LNCaP clone FGC (cell line): Measurements from ENCODE around the gene TRABD2A.

ENCODE experiments used
- DNase-seq: peaks from one replicate; pipeline ENCODE4 v3.0.0-alpha.2; 2011; ENCODE audit warnings: low read depth
- H3K4me3 ChIP-seq: 2 replicates; pipeline ENCODE4 v1.5.1; 2011; ENCODE audit warnings: mild to moderate bottlenecking, low read depth, low read length, control low read depth
- CTCF ChIP-seq: IDR thresholded peaks from 2 replicates; pipeline ENCODE4 v1.5.1; 2012; ENCODE audit warnings: mild to moderate bottlenecking; ENCODE audit not compliant: control insufficient read depth, insufficient read depth; ENCODE audit errors: extremely low read depth

Gene TRABD2A

DNA sequence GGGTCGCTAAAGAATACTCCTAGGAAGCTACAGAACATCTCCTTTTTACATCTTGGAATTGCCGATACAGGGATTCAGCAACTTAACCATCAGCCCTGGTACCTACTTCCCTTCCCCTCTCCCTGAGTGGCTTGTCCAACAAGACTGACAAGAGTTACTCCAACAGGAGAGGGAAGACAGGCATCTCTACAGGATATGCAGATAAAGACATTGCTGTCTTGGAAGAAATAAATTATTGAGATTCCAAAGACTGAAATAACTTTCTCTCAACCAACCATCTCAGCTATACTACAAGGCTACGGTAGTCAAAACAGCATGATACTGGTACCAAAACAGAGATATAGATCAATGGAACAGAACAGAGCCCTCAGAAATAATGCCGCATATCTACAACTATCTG is 87.2 kb downstream of the TRABD2A start:
- TF ChIP-seq CTCF, result no peak
- no peak for DNase-seq
- no peak overlapping the region for H3K4me3 ChIP-seq

GRCh38 chr2:84792856-84793522 is 87.9 kb downstream of the TRABD2A start:
- no peak for TF ChIP-seq CTCF
- H3K4me3 ChIP-seq, result no peak overlapping the region
- no peak for DNase-seq

DNA sequence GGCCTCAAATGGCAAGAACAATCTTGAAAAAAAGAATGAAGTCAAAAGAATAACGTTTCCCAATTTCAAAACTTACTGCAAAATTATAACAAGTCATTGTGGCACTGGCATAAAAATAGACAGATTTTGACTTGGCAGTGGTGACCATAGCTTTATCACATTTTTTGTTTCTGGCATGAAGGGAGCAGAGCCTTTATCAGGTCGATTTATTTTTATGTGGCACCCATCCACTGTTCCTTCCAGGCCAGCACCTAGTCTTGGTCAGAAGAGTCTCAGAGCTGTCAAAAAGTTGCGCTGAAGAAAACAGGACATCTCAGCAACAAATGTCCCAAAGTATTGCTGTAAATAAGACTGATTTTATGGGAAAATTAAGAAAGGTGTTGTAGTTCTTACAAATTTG is 92.4 kb downstream of the TRABD2A start:
- H3K4me3 ChIP-seq, result no peak overlapping the region
- no peak for DNase-seq

DNA sequence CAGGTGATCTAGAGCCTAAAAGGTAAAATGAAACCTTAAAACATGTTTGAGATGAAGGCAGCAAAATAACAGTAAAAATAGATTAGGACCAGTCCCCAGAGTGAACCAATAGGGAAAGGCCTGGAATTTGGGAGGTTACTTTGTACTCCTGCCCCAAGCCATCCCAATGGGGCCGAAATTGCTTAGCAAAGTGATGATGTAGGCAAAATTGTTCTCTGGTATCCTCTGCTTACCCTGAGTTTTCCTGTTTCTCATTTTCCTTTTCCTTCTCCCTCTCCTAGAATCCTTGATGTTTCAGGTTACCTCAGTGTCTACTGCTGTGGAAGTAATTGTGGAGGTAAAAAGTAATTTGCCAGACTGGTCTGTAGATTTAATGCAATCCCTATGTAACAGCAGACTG is 92.9 kb downstream of the TRABD2A start:
- TF ChIP-seq CTCF, result no peak
- DNase-seq, result no peak

More for the DNA sequence above, 92.4 kb downstream of the TRABD2A start:
- no peak for TF ChIP-seq CTCF

GRCh38 chr2:84786601-84787000 is 94.3 kb downstream of the TRABD2A start:
- H3K4me3 ChIP-seq, result no peak overlapping the region
- TF ChIP-seq CTCF, result no peak
- no peak for DNase-seq

More for the DNA sequence above, 92.9 kb downstream of the TRABD2A start:
- no peak overlapping the region for H3K4me3 ChIP-seq

GRCh38 chr2:84785950-84786349 is 94.9 kb downstream of the TRABD2A start:
- DNase-seq, result no peak
- no peak for TF ChIP-seq CTCF
- no peak overlapping the region for H3K4me3 ChIP-seq

GRCh38 chr2:84782717-84783442 is 98.0 kb downstream of the TRABD2A start:
- no peak for TF ChIP-seq CTCF
- DNase-seq, result no peak
- H3K4me3 ChIP-seq, result no peak overlapping the region
